OCI-LY7 (cell line): ENCODE measurements around the gene ASAP3. TPM values are rescaled to one million over a fixed set of nuclear protein-coding genes. Genes with fewer than 3 reads are reported as not detected.

Experiments
- BruUV-seq: library from RNA; stranded (reverse); fragments of 400-500 nt; replicated peaks from 2 replicates; lab custom pipeline; 2021; lab: Mats Ljungman, UMichigan
- CTCF ChIA-PET: fragments of 300-600 bp; sonication (Branson Sonifier 250); formaldehyde crosslinking; loops from one replicate; lab custom pipeline; 2022; ENCODE audit warnings: antibody characterized with exemption; ENCODE audit not compliant: unreplicated experiment; lab: Charles Lee
- POLR2A ChIA-PET: fragments of 300-600 bp; sonication (Branson Sonifier 250); formaldehyde crosslinking; loops from one replicate; lab custom pipeline; 2022; ENCODE audit warnings: antibody characterized with exemption; lab: Charles Lee
- DNase-seq: peaks from one replicate; pipeline ENCODE4 v3.0.0-alpha.2; 2015; ENCODE audit warnings: low spot score
- H2AFZ ChIP-seq: fragments of 200-600 bp; sonication (generic), shearing (Covaris generic); 2 replicates; pipeline ENCODE4 v1.6.1; 2014; ENCODE audit warnings: mild to moderate bottlenecking, antibody characterized with exemption, low read length, moderate library complexity
- H3K27ac ChIP-seq: fragments of 200-600 bp; sonication (generic); 2 replicates; pipeline ENCODE4 v1.5.1; 2014; ENCODE audit warnings: mixed run types, low read depth, mild to moderate bottlenecking, moderate library complexity, low read length, inconsistent platforms; ENCODE audit not compliant: poor library complexity, severe bottlenecking
- H3K36me3 ChIP-seq: fragments of 200-600 bp; sonication (generic); 2 replicates; pipeline ENCODE4 v1.6.1; 2014; ENCODE audit warnings: mild to moderate bottlenecking, antibody characterized with exemption, low read length, moderate library complexity, mixed read lengths; ENCODE audit not compliant: insufficient read depth
- H3K4me1 ChIP-seq: fragments of 200-600 bp; sonication (generic); 2 replicates; pipeline ENCODE4 v1.5.1; 2014; ENCODE audit warnings: mild to moderate bottlenecking, low read length; ENCODE audit not compliant: insufficient read depth, poor library complexity, severe bottlenecking
- H3K4me2 ChIP-seq: fragments of 200-600 bp; sonication (generic); 2 replicates; pipeline ENCODE4 v1.6.1; 2014; ENCODE audit warnings: mild to moderate bottlenecking, low read length
- H3K4me3 ChIP-seq: fragments of 200-600 bp; sonication (generic); 2 replicates; pipeline ENCODE4 v1.5.1; 2014; ENCODE audit warnings: mild to moderate bottlenecking, low read depth, low read length; ENCODE audit not compliant: poor library complexity, severe bottlenecking
- H3K79me2 ChIP-seq: fragments of 200-600 bp; sonication (generic); 2 replicates; pipeline ENCODE4 v1.6.1; 2016; ENCODE audit warnings: low read depth, mild to moderate bottlenecking, low read length, moderate library complexity, mixed read lengths; ENCODE audit not compliant: insufficient read depth
- H3K9me2 ChIP-seq: fragments of 200-600 bp; sonication (generic); 2 replicates; pipeline ENCODE4 v1.6.1; 2016; ENCODE audit warnings: mild to moderate bottlenecking, low read length, mixed read lengths; ENCODE audit not compliant: insufficient read depth
- H3K9me3 ChIP-seq: fragments of 200-600 bp; sonication (generic); 2 replicates; pipeline ENCODE4 v1.6.1; 2014; ENCODE audit warnings: mild to moderate bottlenecking, mixed run types, low read length, mixed read lengths
- H4K20me1 ChIP-seq: fragments of 200-600 bp; sonication (generic); 2 replicates; pipeline ENCODE4 v1.6.1; 2014; ENCODE audit warnings: mild to moderate bottlenecking, antibody characterized with exemption, low read length, moderate library complexity, mixed read lengths; ENCODE audit not compliant: insufficient read depth
- EZH2phosphoT487 ChIP-seq: fragments of 200-600 bp; sonication (generic); IDR thresholded peaks from 2 replicates; pipeline ENCODE4 v1.6.1; 2018; ENCODE audit warnings: low read depth, borderline replicate concordance, mild to moderate bottlenecking, mixed run types, antibody characterized with exemption, low read length, moderate library complexity, mixed read lengths
- intact Hi-C: fragments of 100-400 bp; cut with micrococcal nuclease; formaldehyde crosslinking; loops from one replicate; pipeline ENCODE4 v1.10.0; 2022; ENCODE audit not compliant: unreplicated experiment
- total RNA-seq, 2 experiments: library from RNA; depleted of rRNA in 1 of 2; stranded (reverse); fragments of >200 nt in 1 of 2; shearing (Covaris generic) in 1 of 2; gene quantifications; 2 replicates each; pipeline ENCODE4 v1.2.3, GENCODE V29; 2014 to 2022
- TF ChIP-seq, protein P1 (sequence below): fragments of 200-600 bp; sonication (generic); conservative IDR thresholded peaks from 2 replicates; pipeline ENCODE4 v1.5.1; 2014; ENCODE audit warnings: mild to moderate bottlenecking, antibody characterized with exemption, low read length, moderate library complexity, mixed read lengths

The ASAP3 gene
- total RNA-seq, 2 experiments from 2014 or later, result 5.9 to 14.9 TPM

DNA sequence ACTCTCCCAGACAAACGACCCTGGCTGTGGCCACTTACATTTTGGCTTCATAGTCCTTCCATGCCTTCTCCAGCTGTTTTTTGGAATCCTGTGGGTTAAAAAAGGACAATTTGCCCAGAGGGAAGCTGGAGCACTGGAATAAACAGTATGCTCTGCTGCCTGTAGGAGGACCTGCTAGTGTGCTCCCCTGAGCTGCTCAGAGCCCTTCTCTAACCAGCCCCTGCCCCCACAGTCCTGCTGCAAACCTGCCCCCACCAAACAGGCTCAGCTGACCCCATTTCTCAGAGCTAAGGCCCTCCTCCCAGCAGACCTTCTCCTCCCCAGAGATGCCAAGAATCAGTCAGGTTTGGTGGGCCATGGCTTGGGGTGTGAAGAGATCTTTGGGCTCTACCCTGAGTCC is 32.5 kb downstream of the ASAP3 start:
- Histone ChIP-seq H3K4me3 (no peak overlapping the region), H3K36me3 (no peaks in the 10 kb centered on the region), H4K20me1 (no peaks in the 10 kb centered on the region), H3K4me2 (no peak overlapping the region), H3K9me2 (no peaks in the 10 kb centered on the region), H3K4me1 (no peaks in the 10 kb centered on the region), H3K79me2 (no peaks in the 10 kb centered on the region), H2AFZ (no peak overlapping the region), H3K27ac (no peak overlapping the region), H3K9me3 (no peaks in the 10 kb centered on the region)
- POLR2A ChIA-PET, result interaction anchor here (0.6 kb wide), 1 partner anchor 51 kb away, joined by 3 read pairs; no protein-coding TSS in a partner anchor
- BruUV-seq, result no TSS peak
- TF ChIP-seq, protein P1, sequence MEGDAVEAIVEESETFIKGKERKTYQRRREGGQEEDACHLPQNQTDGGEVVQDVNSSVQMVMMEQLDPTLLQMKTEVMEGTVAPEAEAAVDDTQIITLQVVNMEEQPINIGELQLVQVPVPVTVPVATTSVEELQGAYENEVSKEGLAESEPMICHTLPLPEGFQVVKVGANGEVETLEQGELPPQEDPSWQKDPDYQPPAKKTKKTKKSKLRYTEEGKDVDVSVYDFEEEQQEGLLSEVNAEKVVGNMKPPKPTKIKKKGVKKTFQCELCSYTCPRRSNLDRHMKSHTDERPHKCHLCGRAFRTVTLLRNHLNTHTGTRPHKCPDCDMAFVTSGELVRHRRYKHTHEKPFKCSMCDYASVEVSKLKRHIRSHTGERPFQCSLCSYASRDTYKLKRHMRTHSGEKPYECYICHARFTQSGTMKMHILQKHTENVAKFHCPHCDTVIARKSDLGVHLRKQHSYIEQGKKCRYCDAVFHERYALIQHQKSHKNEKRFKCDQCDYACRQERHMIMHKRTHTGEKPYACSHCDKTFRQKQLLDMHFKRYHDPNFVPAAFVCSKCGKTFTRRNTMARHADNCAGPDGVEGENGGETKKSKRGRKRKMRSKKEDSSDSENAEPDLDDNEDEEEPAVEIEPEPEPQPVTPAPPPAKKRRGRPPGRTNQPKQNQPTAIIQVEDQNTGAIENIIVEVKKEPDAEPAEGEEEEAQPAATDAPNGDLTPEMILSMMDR, result no peak
- TF ChIP-seq EZH2phosphoT487, result no peak
- CTCF ChIA-PET, result no interaction called here
- no peak for DNase-seq
- intact Hi-C loops, result no loop called here

DNA sequence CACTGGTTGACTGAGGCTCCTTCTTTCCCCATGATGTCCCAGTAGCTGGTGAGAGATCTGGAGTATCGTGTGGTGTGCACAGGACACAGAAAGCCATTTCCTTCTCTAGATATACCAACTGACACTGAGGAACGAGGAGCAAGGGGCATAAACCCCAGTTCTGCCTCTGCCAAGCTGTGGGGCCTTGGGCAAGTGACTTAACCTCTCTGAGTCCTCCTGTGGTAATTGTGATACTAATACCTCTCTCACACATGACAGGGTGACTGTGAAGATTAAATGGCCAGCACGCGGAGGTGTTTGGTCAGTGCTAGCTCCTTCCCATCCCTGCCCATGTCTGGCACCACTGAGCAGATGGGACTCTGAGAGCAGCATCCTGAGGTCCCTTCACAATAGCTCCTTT is 33.1 kb downstream of the ASAP3 start:
- intact Hi-C loops, result no loop called here
- Histone ChIP-seq H3K79me2 (no peaks in the 10 kb centered on the region), H3K36me3 (no peaks in the 10 kb centered on the region), H3K4me1 (no peaks in the 10 kb centered on the region), H3K4me3 (no peak overlapping the region), H3K27ac (no peak overlapping the region), H4K20me1 (no peaks in the 10 kb centered on the region), H3K9me2 (no peaks in the 10 kb centered on the region), H2AFZ (no peak overlapping the region), H3K9me3 (no peaks in the 10 kb centered on the region), H3K4me2 (no peak overlapping the region)
- CTCF ChIA-PET, result no interaction called here
- POLR2A ChIA-PET, result no interaction called here
- DNase-seq, result no peak
- no TSS peak for BruUV-seq
- TF ChIP-seq, protein P1, result no peak
- TF ChIP-seq EZH2phosphoT487, result no peak

DNA sequence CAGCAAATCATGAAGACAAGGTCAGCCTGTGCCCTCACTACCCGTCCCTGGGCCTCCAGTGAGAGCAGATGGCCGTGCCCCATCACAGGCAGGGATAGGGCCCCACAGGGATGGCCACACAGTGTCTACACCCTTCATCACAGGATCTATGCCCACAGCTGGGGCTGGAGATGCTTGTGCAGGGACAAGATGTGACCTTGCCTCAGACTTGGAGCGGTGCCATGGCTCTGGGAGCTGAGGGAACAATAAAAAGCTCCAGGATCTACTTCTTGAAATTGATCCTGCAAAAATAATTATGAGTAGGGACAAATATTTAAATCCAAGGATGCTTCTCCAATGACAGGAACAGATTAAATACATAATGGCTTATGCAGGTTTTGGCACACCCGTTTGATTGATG is 34.0 kb downstream of the ASAP3 start:
- ChIA-PET POLR2A (no interaction called here), CTCF (no interaction called here)
- no peak overlapping the region for H3K4me3 ChIP-seq
- no TSS peak for BruUV-seq
- no peaks in the 10 kb centered on the region for H3K79me2 ChIP-seq
- TF ChIP-seq EZH2phosphoT487, result no peak
- TF ChIP-seq, protein P1, result no peak
- no peaks in the 10 kb centered on the region for H4K20me1 ChIP-seq
- no peak overlapping the region for H2AFZ ChIP-seq
- H3K27ac ChIP-seq, result no peak overlapping the region
- H3K9me2 ChIP-seq, result no peaks in the 10 kb centered on the region
- H3K9me3 ChIP-seq, result no peaks in the 10 kb centered on the region
- H3K4me2 ChIP-seq, result no peak overlapping the region
- no peaks in the 10 kb centered on the region for H3K4me1 ChIP-seq
- intact Hi-C loops, result no loop called here
- no peaks in the 10 kb centered on the region for H3K36me3 ChIP-seq
- DNase-seq, result no peak
